Fibroblast of skin of right quadriceps (primary cell): ENCODE results near the gene SEMA3A.

ENCODE experiments used
- DNase-seq: peaks from one replicate; pipeline ENCODE4 v3.0.0-alpha.2; 2013

Gene SEMA3A

DNA sequence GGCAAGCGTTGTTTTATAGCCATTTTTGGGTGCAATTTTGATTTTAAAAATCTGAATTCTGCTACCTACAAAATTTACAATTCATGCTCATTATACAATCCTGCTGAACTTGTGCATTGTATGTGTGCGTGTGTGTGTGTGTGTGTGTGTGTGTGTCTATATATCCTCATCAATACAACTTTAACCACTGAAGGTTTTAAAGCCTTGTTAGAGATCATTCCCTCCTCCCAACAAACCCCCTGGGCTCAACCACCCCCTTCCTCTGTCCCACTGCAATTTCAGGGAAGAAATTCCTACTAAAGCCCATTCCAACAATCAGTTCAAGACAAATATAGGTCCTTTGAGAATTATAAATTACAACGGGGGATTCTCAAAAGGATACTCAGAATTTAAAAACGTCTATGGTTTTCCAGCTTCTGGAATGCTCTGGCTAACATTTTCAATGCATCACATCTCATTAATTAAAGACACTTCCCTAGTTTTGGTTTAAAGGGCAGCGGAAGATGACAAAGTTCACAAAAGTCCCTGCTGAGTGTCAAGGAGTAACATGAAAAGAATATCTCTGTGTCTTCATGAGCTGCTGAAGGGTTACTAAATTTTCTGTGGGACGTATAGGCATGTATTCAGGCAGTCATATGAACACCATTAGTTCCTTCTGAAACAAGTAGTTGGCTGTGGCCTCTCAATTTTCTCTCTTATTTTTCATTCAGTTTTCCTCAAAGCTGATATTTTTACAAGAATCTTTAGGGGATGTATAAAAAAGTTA is 889 bp upstream of the SEMA3A start:
- DNase-seq: peak; percentile 73

DNA sequence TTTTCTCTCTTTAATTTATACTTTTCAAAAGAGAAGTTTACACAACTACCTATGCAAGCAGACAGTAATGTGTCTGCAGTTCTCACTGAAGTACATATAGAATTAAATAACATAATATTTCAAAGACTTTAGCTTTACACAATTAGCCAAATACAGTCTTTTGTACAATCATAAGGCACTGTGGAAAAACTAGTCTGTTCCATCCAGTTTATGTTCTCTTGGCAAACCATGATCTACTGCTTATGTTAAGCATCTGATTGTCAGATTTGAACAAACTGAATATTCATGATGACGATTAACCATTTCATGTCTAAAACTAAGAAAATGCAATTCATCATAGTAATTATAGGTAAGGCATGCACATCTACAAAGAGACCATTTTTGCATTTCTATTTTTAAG is 842 bp downstream of the SEMA3A start:
- DNase-seq: no peak

DNA sequence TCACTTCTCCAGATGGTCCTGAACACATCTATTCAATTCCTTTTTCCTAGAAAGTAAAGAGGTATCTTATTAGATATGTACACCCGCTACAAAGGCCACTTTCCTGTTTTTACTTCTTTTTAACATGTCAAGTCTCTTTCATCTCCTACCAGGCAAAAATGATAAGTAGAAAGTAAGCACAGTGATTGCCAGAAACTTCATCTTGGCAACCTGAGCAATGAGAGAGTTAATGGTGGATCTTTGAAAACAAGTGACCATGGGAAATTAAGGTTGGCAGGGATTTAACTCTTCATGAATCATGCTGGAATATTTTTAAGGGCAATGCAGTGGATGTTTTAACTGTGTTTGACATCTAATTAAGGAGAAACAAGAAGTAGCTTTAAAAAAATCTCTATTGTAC is 2.7 kb downstream of the SEMA3A start:
- DNase-seq: peak; percentile 18

DNA sequence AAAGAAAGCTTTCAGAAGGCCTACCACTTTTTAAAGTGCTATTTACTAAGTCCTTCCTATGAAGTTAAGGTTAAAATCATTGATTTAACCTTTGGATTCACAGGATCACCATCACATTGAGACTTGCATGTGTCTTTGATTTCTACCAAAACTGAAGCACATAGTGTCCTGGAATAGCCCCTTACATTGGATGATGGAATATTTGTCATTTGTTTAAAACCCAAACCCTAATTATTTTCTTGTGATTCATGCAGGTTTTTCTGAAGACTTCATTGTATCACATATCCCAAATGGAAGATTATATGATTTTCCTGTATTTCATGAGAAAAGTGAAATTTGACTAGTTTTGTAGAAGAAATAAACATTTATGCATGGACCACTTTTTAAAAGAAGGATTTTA is 3.3 kb downstream of the SEMA3A start:
- peak; percentile 29 for DNase-seq

DNA sequence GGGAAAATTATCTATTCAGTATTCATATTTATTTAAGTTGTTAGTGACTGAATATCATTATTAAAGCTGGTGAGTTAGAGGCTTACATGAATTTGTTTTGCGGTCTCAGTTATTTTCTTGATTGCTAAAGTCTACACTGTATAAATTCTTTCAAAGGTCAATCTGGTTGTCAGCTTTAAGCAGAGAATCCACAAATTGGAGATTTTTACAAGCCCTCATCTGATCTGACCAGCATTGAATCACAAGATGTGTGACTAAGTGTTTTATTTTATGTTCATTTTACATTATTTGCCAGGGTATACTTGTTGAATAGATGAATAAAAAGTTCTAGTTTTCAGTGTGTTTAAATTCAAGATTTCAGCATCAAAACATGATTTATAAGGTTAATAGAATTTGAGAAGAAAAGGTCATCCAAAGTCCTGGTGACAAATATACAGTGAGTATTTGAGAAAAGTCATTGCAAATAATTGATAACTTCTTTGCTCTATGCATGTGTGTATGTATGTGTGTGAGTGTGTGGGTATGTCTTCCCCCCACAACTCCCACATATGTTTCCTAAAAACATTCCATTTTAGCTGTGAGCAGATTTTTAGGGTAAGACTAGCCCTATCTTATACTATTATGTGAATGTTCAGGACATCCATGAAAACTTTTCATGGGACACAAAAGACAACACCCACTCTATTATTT is 4.4 kb downstream of the SEMA3A start:
- DNase-seq: peak; percentile 46

DNA sequence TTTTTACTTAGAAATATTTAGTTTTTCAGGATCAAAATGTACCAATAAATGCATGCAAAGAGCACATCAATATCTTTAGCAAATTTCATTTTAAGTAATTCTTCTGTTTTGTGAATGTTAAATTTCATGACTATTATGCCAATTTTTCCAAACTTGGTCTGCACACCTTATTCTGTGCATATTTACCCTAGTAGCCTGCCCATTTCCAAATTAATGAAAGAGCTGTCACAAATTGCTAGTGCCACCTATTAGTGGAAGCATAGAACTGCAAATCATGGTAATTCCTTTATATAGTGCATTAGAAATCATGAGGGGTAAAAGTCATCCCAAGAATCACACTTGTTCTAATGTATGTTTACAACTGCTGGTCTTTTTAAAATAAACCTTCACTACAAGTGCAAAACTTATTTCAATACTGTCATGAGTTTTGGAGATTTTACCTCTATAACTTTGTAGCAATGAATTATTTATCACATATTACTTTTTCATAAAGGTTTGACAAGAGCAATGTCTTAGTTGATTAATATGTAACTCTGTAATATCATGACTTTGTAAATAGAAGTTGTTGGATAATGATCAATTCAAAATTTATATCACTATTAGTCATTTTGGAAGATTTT is 5.7 kb downstream of the SEMA3A start:
- DNase-seq: peak; percentile 40

DNA sequence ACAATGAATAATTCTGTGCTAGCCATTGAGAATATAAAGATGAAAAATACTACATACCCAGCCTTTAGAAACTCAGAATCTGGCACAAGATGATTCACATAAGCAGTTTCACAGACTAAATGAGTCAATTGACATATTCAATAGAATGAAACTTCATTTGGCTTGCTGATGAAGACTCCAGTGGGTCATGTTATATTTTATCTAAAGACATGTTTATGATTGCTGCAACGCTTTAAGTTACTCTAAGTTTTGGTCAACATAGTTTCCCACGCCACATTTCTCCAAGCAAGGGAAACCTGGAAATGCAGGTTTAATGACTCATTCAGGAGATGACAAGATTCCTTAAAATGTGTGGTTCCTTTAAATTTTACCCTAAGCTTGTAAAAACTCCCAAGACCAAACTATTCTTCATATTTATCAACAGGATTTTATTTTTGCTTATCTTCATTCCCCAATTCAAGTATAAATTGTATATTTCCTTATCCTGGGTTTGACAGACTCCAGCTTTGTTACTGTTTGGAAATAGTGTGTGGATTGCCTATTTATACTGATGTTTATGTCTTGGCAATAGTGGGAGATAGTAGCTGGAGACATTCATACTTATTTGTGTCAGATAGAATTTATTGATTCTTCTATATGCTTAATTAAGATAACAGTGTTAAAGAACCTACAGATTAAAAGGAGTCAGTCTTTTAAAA is 6.6 kb downstream of the SEMA3A start:
- peak; percentile 85 for DNase-seq

DNA sequence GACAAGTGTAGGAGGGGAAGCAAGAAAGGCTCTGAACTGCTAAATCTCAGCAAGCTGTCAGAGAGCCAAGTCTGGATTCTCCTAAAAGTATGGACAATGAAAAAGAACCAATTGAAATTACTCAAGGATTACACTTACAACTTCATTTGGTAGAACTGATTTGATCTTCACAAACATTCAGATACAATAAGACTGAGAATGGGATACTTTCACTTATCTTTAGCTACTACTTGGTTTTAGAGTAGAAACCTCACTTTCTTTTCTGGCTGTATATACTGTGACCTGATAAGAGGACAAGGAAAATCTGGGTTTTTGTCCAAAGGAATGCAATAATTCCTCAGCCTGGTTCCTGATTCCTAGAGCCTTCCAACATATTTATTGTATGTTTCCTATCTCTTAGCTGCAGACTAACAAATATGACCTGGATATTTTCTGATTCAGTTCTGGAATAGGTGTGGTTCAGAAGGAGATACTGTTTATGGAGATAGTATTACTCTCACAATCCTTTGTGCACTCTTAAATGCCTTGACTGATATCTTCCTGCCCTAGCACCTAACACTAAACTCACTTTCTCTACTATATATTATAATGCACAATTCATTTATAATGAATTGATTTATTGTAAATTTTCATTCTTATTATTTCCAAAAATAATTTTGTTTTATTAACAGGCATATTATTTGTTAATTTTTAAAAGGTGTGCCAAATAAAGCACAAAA is 7.3 kb downstream of the SEMA3A start:
- DNase-seq: no peak

DNA sequence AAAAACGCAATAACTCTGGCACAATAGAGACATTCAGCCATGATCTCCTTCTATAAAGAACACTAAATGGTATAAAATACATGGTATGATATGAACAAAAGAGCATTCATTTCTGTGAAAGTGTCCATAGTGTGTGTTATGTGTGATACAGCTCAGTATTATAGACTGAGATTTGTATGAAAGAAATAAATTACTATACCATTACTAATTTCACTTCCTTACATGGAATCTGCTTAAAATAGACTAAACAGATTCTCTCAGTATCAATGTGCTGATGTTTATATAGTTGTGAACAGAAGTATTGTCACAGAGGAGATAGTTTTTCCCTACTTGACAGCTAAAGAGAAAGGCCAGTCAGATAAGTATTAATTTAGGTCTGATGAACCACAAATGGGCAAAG is 10.8 kb downstream of the SEMA3A start:
- no peak for DNase-seq

DNA sequence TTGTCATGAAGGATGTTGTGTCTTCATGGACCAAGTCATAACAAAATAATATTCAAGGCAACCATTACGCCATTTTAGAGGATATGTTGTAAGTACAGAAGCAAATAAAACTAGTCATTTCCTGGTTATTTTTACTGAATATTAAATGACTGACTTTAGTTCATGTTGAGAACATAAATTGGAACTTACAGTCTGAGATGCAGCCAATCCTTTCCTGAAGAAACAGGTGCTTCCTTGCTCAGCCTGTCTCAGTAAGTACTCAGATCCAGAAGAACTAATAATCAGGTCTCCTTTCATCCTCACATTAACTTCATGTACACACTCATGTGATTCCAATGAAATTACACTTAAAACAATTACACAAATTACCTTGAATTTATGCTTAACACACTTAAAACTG is 12.3 kb downstream of the SEMA3A start:
- DNase-seq: no peak

DNA sequence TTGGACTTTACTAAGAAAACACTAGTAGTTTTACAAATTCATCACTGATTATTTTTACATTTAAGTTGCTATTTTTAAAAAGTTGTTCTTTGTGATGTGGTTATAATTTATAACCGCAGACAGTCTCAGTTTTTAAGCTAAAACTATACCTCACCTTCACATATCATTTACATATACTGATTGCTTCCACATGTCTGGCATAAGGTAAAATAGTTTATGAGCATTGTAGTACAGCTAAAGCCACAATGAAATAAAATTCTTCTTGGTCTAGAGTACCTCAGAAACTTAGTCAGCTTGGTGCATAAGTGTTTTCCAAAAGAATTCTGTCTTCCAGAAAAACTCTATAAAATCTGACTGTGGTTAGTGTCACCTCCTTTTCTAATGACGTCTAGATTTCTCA is 13.0 kb downstream of the SEMA3A start:
- DNase-seq: peak; percentile 70

DNA sequence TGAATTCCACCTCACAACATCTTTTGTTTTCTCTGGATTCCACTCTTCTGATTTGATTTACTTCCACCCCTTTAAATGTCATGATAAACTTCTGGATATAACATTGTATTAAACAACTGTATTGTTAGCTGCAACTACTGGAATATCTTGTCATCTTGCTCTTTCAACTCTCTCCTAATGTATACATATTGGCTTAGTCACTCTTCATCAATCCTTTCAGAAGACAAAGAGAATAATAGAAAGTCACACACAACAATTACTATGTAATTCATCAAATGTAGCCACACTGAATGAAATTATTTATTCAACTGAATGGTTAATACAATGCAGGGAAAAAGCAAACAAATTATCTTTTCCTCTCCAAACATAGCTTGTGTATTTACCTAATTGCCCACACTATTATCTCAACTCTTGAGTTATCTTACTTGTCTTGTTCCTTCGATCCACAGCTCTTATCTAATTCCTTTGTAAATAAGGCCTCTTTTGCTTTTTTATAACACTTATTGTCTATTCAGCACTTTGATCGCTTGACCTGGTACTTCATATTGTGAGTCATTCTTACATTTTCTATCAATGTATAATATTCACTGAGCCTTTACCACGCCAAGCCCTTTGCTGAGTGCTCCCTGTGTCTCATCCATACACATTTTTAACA is 16.7 kb downstream of the SEMA3A start:
- DNase-seq: no peak

DNA sequence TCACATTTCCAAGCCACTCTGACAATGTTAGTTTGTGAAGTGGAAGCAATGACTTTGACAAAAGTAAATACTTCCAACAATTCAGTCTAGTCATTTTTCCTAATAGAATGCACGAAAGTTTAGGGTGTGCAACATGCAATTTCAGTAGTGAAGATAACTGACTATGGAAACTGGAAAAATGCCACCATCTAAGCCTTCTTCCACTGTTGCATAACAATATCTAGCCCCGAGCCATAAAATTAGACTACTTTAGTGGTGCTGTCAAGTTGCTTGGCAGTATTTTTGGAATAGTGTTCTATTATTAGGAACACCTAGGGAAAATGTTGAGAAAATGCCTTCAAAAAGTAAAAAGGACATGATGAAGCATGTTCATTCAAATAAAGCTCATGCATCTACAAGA is 17.9 kb downstream of the SEMA3A start:
- peak; percentile 65 for DNase-seq

DNA sequence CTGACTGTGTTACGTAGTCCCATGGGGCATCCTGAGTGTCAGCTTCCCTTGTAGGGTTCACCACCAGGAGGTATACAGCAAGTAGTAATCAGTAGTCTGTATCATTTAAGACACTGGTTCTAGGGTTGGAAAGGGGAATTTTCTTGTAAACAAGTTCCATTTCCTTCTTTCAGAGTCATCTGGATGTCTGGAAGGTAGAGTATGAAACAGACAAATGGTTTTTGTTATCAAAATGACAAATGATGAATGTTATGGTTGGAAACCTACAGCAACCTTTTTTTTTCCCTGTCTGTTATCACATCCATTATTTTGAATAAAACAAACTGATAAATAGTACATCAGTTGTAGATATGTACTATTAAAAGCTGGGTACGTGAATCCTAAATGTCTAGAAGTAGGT is 19.1 kb downstream of the SEMA3A start:
- no peak for DNase-seq

DNA sequence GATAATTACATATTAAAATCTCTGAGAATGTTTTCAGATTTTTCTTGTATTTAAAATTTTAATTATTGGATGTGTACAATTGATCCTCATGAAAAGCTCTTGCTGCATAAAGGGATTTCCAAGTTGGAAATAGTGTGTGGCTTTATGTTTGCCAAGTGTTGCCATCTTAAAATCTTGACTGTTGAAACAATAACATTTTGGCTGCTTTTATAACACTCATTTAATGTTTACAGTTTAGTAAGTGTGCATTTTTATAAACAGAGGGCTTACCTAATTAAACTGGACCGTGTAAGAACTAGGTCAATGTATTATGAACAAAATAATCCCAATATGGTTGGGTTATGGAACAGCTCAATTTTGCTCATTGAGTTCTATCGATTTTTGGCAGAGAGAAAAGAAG is 23.9 kb downstream of the SEMA3A start:
- DNase-seq: no peak

DNA sequence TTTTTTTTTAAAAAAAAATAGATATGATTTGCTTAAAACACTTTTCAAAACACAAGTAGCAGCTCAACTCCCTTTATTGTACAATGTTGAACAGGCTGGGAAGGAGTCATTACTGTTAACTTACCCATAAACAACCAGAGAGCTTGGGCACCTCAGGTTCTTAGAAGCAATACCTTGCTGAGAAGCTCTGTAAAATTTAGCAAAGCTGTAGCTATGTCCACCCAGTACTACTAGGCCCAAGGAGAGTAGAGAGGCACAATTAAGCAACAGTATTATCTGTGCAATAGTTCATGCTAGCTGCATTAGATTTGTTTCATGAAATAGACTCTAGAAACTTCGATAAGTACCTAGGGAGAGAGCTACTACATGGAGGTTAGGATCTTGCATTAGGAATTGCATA is 32.0 kb downstream of the SEMA3A start:
- DNase-seq: no peak

DNA sequence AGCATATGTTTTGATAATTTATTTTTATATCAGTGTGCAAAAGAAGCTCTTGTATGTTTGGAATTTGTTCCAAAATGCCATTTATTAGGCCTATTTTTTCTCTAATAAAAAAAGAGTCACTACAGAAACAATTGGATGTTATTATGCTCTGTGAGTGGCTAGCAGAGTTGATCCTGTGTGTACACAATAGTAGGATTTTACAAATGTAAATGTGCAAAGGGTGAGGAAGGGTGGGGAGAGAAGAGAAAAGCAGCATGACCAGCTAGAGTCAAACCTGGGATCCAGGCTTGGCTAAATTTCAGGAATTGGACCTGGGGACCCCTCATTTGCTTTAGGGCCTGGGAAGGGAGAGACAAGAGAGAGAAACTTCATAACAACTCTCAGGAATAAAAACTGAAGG is 32.5 kb downstream of the SEMA3A start:
- no peak for DNase-seq

DNA sequence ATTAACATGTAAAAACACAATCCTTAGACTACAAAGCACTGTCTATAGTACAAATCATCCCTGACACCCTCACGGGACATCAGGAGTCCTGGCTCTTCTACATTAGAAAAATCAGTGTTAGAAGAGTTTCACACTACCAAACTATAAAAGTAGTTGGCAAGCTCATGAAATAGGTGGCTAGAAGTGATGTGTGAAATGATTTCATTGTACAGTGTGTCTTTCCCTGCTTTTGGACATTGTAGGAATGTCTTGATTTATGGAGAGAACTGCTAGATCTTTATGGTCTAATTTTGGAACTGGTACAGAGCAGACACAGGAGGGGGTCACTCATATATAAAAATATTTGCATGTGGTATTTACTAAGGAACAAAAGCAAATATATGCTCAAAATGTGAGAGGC is 33.2 kb downstream of the SEMA3A start:
- peak; percentile 44 for DNase-seq

DNA sequence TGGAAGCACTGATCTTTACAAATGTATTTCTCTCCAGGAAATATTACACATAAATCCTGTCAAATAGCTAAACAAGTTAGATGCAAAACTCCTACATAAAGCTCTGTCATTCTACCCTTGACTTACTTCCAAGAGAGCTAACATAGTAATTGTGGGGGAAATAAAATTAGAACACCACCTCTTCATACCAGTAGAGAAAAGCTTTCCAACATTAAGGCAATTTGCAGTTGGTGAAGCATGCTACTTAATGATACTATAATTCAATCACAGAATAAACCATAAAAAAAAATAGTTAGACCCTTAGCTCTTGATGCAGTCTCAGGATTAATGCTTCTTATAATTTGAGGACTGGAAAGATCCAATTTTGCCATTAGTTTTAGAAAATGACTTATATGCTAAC is 35.2 kb downstream of the SEMA3A start:
- no peak for DNase-seq

DNA sequence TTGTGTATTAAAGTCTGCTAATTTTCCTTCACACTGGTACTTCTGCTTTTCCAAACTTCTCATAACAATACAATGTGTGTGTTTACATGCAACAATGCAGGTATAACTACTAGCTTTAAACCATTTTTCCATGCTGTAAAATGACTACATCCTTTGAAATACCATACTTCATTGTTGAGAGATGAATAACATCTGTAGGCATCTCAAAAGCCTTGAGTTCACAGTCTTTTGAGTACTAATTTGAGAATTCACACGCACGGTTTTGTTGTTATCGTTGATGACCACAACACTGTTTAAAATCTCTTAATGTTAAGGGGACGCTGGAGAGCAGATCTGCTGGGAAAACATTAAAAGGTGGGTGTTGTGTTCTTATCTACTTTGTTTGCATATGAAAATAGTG is 37.4 kb downstream of the SEMA3A start:
- DNase-seq: no peak

DNA sequence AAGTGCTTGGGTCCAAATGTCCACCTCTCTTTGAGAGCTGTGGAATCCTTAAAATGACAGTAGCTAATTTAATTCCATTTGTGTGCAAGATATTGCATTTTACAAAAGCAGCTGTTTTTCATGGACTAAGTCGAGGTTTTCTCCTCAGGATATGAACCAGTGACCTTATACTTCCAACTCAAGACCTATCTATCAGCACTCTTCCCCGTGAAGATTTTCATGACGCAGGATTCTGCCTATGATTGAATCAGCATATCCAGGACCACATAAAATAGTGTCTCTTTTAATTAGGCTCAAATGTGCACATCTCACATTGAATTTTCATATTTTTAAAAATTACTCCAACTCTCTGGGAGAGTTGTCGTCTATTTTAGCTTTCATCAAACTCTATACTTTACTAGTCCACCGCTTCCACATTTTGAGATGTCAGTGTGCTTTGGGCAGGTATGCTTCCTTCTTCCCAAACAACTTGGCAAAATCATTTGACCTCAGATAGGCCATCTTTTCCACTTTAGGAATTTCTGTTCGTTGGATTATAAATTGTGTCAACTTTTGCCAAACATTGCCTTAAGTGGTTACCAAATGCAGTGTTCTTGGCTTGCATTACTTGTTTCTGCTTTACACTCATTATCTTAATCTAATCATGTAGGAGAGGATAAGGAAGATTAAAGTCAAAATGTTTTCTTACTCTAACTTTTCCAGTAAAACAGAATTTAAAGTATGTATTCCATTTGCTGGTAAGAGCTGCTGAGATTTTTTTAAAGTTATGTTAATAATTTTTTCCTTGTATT is 39.4 kb downstream of the SEMA3A start:
- no peak for DNase-seq

DNA sequence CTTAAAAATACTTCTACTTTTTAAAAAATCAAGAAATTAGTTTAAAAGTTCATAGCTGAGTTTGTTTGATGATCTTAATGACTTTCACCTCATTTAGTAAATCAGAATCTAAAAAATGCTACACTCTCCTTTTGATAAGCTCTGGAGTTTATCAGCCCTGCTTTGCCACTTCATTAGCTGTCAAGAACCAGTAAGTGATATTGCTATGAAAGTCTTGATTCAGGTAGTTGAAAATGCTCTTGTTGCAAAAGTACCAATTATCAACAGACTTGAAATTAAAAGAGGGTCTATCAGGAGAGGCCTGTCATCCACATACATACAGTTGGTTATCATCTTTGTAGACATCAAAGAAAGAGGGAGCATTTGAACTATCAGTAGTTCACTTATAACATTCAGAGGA is 41.6 kb downstream of the SEMA3A start:
- DNase-seq: no peak
